Measurements from ENCODE around the gene GNGT2.

The GNGT2 gene

GRCh38 chr17:49227436-49228261 lies 17.3 kb upstream of the GNGT2 start:
- Histone ChIP-seq H3K4me1 (ENCODE audit: control insufficient read depth in 1 of 2, insufficient read depth in 2 of 2, low read length in 2 of 2) (peaks cover 7 to 29% of the 10 kb centered on the region in 2 donors), H3K36me3 (ENCODE audit: control insufficient read depth in 1 of 2, insufficient read depth in 2 of 2, low read length in 2 of 2) (no peaks in the 10 kb centered on the region), H3K9me3 (ENCODE audit: control insufficient read depth in 1 of 2, low read length in 2 of 2) (no peaks in the 10 kb centered on the region), H3K27ac (ENCODE audit: low read length) (no peak overlapping the region), H3K4me3 (ENCODE audit: low read depth in 1 of 2, low read length in 2 of 2) (no peak overlapping the region), H3K27me3 (ENCODE audit: low read depth, low read length) (peaks cover 23% of the 10 kb centered on the region)

GRCh38 chr17:49226771-49227435 lies 16.5 kb upstream of the GNGT2 start:
- Histone ChIP-seq H3K9me3 (ENCODE audit: control insufficient read depth in 1 of 2, low read length in 2 of 2) (no peaks in the 10 kb centered on the region), H3K27ac (ENCODE audit: low read length) (no peak overlapping the region), H3K4me3 (ENCODE audit: low read depth in 1 of 2, low read length in 2 of 2) (no peak overlapping the region), H3K27me3 (ENCODE audit: low read depth, low read length) (peaks cover 23% of the 10 kb centered on the region), H3K4me1 (ENCODE audit: control insufficient read depth in 1 of 2, insufficient read depth in 2 of 2, low read length in 2 of 2) (peaks cover 7 to 29% of the 10 kb centered on the region in 2 donors), H3K36me3 (ENCODE audit: control insufficient read depth in 1 of 2, insufficient read depth in 2 of 2, low read length in 2 of 2) (no peaks in the 10 kb centered on the region)

- H3K9me3 ChIP-seq (ENCODE audit: control insufficient read depth in 1 of 2, low read length in 2 of 2) = no peaks in the 10 kb centered on the region
- H3K4me1 ChIP-seq (ENCODE audit: control insufficient read depth in 1 of 2, insufficient read depth in 2 of 2, low read length in 2 of 2) = peaks cover 7 to 23% of the 10 kb centered on the region in 2 donors
- H3K36me3 ChIP-seq (ENCODE audit: control insufficient read depth in 1 of 2, insufficient read depth in 2 of 2, low read length in 2 of 2) = no peaks in the 10 kb centered on the region
- H3K27me3 ChIP-seq (ENCODE audit: low read depth, low read length) = peaks cover 17% of the 10 kb centered on the region
- no peak overlapping the region for H3K4me3 ChIP-seq (ENCODE audit: low read depth in 1 of 2, low read length in 2 of 2)
- H3K27ac ChIP-seq (ENCODE audit: low read length) = no peak overlapping the region
These were observed 15.3 kb upstream of the GNGT2 start for GRCh38 chr17:49225554-49226236.

GRCh38 chr17:49224997-49225337 lies 14.6 kb upstream of the GNGT2 start:
- Histone ChIP-seq H3K9me3 (ENCODE audit: control insufficient read depth in 1 of 2, low read length in 2 of 2) (no peaks in the 10 kb centered on the region), H3K27ac (ENCODE audit: low read length) (no peak overlapping the region), H3K4me1 (ENCODE audit: control insufficient read depth in 1 of 2, insufficient read depth in 2 of 2, low read length in 2 of 2) (peaks cover 7 to 19% of the 10 kb centered on the region in 2 donors), H3K36me3 (ENCODE audit: control insufficient read depth in 1 of 2, insufficient read depth in 2 of 2, low read length in 2 of 2) (no peaks in the 10 kb centered on the region), H3K27me3 (ENCODE audit: low read depth, low read length) (peaks cover 20% of the 10 kb centered on the region), H3K4me3 (ENCODE audit: low read depth in 1 of 2, low read length in 2 of 2) (no peak overlapping the region)

GRCh38 chr17:49224198-49224996 lies 14.0 kb upstream of the GNGT2 start:
- Histone ChIP-seq H3K4me1 (ENCODE audit: control insufficient read depth in 1 of 2, insufficient read depth in 2 of 2, low read length in 2 of 2) (peaks cover 4 to 16% of the 10 kb centered on the region in 2 donors), H3K9me3 (ENCODE audit: control insufficient read depth in 1 of 2, low read length in 2 of 2) (no peaks in the 10 kb centered on the region), H3K27me3 (ENCODE audit: low read depth, low read length) (peaks cover 16% of the 10 kb centered on the region), H3K36me3 (ENCODE audit: control insufficient read depth in 1 of 2, insufficient read depth in 2 of 2, low read length in 2 of 2) (no peaks in the 10 kb centered on the region), H3K4me3 (ENCODE audit: low read depth in 1 of 2, low read length in 2 of 2) (peak overlapping the region in 1 of 2 donors; percentile 39), H3K27ac (ENCODE audit: low read length) (no peak overlapping the region)

- Histone ChIP-seq H3K4me3 (ENCODE audit: low read depth in 1 of 2, low read length in 2 of 2) (peak overlapping the region in 1 of 2 donors; percentile 39), H3K4me1 (ENCODE audit: control insufficient read depth in 1 of 2, insufficient read depth in 2 of 2, low read length in 2 of 2) (peaks cover 4 to 18% of the 10 kb centered on the region in 2 donors), H3K27ac (ENCODE audit: low read length) (no peak overlapping the region), H3K9me3 (ENCODE audit: control insufficient read depth in 1 of 2, low read length in 2 of 2) (no peaks in the 10 kb centered on the region), H3K27me3 (ENCODE audit: low read depth, low read length) (peaks cover 15% of the 10 kb centered on the region), H3K36me3 (ENCODE audit: control insufficient read depth in 1 of 2, insufficient read depth in 2 of 2, low read length in 2 of 2) (no peaks in the 10 kb centered on the region)
These were observed 13.3 kb upstream of the GNGT2 start for GRCh38 chr17:49223517-49224197.

GRCh38 chr17:49223168-49223516 lies 12.8 kb upstream of the GNGT2 start:
- Histone ChIP-seq H3K36me3 (ENCODE audit: control insufficient read depth in 1 of 2, insufficient read depth in 2 of 2, low read length in 2 of 2) (no peaks in the 10 kb centered on the region), H3K27me3 (ENCODE audit: low read depth, low read length) (peaks cover 15% of the 10 kb centered on the region), H3K4me1 (ENCODE audit: control insufficient read depth in 1 of 2, insufficient read depth in 2 of 2, low read length in 2 of 2) (peaks cover 4 to 18% of the 10 kb centered on the region in 2 donors), H3K4me3 (ENCODE audit: low read depth in 1 of 2, low read length in 2 of 2) (peak overlapping the region in 1 of 2 donors; percentile 39), H3K27ac (ENCODE audit: low read length) (no peak overlapping the region), H3K9me3 (ENCODE audit: control insufficient read depth in 1 of 2, low read length in 2 of 2) (no peaks in the 10 kb centered on the region)

- Histone ChIP-seq H3K4me3 (ENCODE audit: low read depth in 1 of 2, low read length in 2 of 2) (no peak overlapping the region), H3K27me3 (ENCODE audit: low read depth, low read length) (peaks cover 9% of the 10 kb centered on the region), H3K27ac (ENCODE audit: low read length) (no peak overlapping the region), H3K9me3 (ENCODE audit: control insufficient read depth in 1 of 2, low read length in 2 of 2) (no peaks in the 10 kb centered on the region), H3K4me1 (ENCODE audit: control insufficient read depth in 1 of 2, insufficient read depth in 2 of 2, low read length in 2 of 2) (peaks cover 9 to 31% of the 10 kb centered on the region in 2 donors), H3K36me3 (ENCODE audit: control insufficient read depth in 1 of 2, insufficient read depth in 2 of 2, low read length in 2 of 2) (no peaks in the 10 kb centered on the region)
These were observed 9.6 kb upstream of the GNGT2 start for GRCh38 chr17:49219987-49220386.

GRCh38 chr17:49218941-49219913 lies 8.9 kb upstream of the GNGT2 start:
- Histone ChIP-seq H3K27ac (ENCODE audit: low read length) (no peak overlapping the region), H3K36me3 (ENCODE audit: control insufficient read depth in 1 of 2, insufficient read depth in 2 of 2, low read length in 2 of 2) (no peaks in the 10 kb centered on the region), H3K4me3 (ENCODE audit: low read depth in 1 of 2, low read length in 2 of 2) (no peak overlapping the region), H3K9me3 (ENCODE audit: control insufficient read depth in 1 of 2, low read length in 2 of 2) (no peaks in the 10 kb centered on the region), H3K4me1 (ENCODE audit: control insufficient read depth in 1 of 2, insufficient read depth in 2 of 2, low read length in 2 of 2) (peaks cover 13 to 36% of the 10 kb centered on the region in 2 donors), H3K27me3 (ENCODE audit: low read depth, low read length) (peaks cover 3% of the 10 kb centered on the region)

Measured in muscle layer of duodenum (tissue), 2 donors.